Urinary bladder (tissue), 4 donors: ENCODE results near the gene COG1. TPM values are rescaled to one million over a fixed set of nuclear protein-coding genes. Genes with fewer than 3 reads are reported as not detected.

ENCODE experiments used
- DNase-seq: peaks from one replicate; pipeline ENCODE4 v3.0.0-alpha.2; 2015; ENCODE audit errors: extremely low spot score
- H3K27ac ChIP-seq: one replicate; pipeline ENCODE4 v1.5.1; 2013; ENCODE audit warnings: low read depth, mild to moderate bottlenecking, moderate library complexity
- H3K36me3 ChIP-seq: one replicate; pipeline ENCODE4 v1.6.1; 2013; ENCODE audit warnings: mild to moderate bottlenecking, moderate library complexity; ENCODE audit not compliant: insufficient read depth
- H3K4me1 ChIP-seq: one replicate; pipeline ENCODE4 v1.6.1; 2013; ENCODE audit warnings: mild to moderate bottlenecking, moderate library complexity; ENCODE audit not compliant: insufficient read depth
- H3K4me3 ChIP-seq: one replicate; pipeline ENCODE4 v1.5.1; 2013; ENCODE audit warnings: low read depth, low read length
- WGBS: extraction: QIAGEN DNeasy Blood & Tissue Kit; methylation state at CpG from one replicate; pipeline ENCODE4 v1.1.7; 2013; 5-methylcytosine and 5-hydroxymethylcytosine counted together
- polyA plus RNA-seq: library from polyadenylated mRNA; stranded (reverse); fragments of 200-250 nt; gene quantifications from one replicate; pipeline ENCODE4 v1.2.3, GENCODE V29; 2013
- total RNA-seq: library from RNA; depleted of rRNA; stranded (reverse); fragments of >200 nt; gene quantifications from one replicate; pipeline ENCODE4 v1.2.3, GENCODE V29; 2014
- donor health status: healthy with polysubstance abuse.
- donor health status: healthy.

The COG1 gene
- total and polyA plus RNA-seq, 2 donors: 19.1 to 27.0 TPM

DNA sequence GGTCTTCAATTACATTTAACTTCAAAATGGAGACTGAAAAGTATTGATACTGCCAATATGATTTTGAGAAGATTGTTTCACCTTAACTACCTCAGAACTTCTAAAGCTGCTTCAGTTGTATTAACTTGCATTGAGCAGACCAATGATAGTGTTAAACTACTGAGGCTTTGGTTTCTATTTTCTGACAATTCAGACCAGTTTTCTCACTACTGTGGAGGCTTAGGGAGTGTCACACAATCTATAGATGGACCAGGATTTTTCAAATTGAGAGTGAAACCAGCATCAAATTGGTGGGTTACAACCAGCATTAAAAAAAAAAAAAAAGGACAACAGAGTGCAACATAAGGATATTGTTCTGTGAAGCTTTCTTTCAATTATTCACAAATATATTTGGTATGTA lies 21.2 kb downstream of the COG1 start:
- H3K36me3 ChIP-seq: no peaks in the 10 kb centered on the region
- H3K4me1 ChIP-seq: no peaks in the 10 kb centered on the region
- H3K4me3 ChIP-seq: no peak overlapping the region
- H3K27ac ChIP-seq: no peak overlapping the region
- DNase-seq: no peak

DNA sequence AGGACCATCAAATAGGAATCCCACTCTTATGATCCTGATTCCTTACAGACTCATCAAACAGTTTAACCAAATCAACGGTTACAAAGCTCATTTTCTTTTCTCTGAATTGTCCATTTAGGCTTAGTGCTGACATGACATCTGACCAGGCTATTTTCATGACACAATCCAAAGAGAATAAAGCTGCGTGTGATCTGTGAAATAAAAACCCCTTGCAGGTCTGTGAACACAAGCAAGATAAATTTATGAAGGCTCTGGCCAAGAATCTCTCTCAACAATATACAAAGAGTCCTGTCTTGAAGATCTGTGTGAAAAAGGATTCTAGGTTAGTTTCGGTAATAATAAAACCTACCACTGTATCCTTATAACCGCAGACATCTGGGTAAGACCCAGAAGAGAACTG lies 22.0 kb downstream of the COG1 start:
- no peaks in the 10 kb centered on the region for H3K36me3 ChIP-seq
- 67% methylated on average over 4 of the region's 4 CpGs for WGBS
- H3K27ac ChIP-seq: no peak overlapping the region
- no peak for DNase-seq
- no peaks in the 10 kb centered on the region for H3K4me1 ChIP-seq
- no peak overlapping the region for H3K4me3 ChIP-seq

DNA sequence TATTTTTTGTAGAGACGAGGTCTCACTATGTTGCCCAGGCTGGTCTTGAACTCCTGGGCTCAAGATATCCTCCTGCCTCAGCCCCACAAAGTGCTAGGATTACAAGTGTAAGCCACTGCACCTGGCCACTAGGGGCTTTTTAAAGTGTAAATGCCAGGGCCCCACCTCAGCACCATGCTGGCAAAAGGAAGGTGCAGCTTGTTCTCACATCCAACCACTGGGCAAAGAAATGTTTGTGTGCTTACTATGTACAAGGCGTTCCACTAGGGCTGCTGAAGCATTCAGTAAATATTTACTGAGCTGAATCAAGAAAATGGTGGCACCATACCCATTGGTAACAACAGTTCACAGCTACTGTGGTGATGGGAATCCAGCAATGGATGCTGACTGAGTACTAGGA lies 22.6 kb downstream of the COG1 start:
- WGBS: 94% methylated on average over 2 of the region's 2 CpGs
- Histone ChIP-seq H3K27ac (no peak overlapping the region), H3K4me3 (no peak overlapping the region), H3K4me1 (no peaks in the 10 kb centered on the region), H3K36me3 (no peaks in the 10 kb centered on the region)
- DNase-seq: no peak

DNA sequence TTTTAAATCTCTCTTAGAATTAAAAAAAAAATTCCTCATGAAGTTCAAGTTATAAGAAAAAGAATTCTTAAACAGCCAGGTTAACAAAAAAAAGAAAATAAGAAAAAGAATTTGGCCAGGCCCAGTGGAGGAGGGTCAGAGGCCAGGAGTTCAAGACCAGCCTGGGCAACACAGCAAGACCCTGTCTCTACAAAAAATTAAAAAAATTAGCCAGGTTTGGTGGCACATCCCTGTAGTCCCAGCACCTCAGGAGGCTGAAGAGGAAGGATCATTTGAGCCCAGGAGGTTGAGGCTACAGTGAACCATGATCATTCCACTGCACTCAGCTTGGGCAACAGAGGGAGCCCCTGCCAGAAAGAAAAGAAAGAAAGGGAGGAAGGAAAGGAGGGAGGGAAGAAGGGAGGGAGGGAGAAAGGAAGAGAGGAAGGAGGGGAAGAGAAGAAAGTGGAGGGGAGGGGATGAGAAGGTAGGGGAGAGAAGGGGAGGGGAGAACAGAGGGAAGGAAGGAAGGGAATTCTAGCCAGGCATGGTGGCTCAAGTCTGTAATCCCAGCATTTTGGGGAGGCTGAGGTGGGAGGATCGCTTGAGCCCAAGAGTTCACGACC lies 30.9 kb downstream of the COG1 start:
- H3K4me3 ChIP-seq: no peak overlapping the region
- no peak overlapping the region for H3K27ac ChIP-seq
- 93% methylated on average over 2 of the region's 2 CpGs for WGBS
- H3K36me3 ChIP-seq: no peaks in the 10 kb centered on the region
- no peak for DNase-seq
- H3K4me1 ChIP-seq: peaks cover 1% of the 10 kb centered on the region

DNA sequence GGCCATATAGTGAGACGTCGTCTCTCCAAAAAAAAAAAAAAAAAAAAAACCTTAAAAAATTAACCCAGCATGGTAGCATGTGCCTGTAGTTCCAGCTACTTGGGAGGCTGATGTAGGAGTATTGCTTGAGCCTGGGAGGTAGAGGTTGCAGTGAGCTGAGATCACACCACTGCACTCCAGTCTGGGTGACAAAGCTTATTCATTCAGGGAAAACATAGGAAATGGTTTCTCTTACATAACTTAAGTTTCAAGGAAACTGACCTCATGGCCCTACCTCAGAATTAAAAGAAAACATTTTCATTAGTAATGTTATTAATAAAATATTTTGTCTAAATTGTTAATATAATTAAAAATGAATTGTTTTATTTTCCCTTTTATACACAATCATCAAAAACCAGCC lies 31.4 kb downstream of the COG1 start:
- no peaks in the 10 kb centered on the region for H3K36me3 ChIP-seq
- no peak overlapping the region for H3K27ac ChIP-seq
- 93% methylated on average over 2 of the region's 2 CpGs for WGBS
- no peak for DNase-seq
- H3K4me3 ChIP-seq: no peak overlapping the region
- H3K4me1 ChIP-seq: peaks cover 1% of the 10 kb centered on the region

DNA sequence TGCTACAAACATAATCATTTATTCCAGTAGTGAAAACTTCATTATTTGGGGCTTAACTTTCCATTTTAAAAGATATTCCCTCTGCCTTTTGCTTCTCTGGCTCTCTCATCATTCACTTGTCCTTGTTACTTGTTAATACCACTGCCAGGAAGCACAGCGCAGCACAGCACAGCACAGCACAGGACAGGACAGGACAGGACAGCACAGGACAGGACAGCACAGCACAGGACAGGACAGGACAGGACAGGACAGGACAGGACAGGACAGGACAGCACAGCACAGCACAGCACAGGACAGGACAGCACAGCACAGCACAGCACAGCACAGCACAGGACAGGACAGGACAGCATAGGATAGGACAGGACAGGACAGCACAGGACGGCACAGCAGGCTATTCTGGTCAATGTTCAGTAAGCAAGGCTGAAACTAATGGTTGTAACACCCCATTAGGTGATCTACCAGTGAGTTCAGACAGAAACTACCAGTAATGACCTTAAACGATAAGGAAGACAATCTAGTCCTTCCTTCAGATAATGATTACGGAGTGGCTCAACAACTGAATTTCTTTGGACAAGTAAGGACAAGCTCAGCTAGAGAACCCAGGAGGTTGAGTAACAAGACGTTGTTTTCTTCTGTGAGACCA lies 31.9 kb downstream of the COG1 start:
- Histone ChIP-seq H3K4me1 (peaks cover 1% of the 10 kb centered on the region), H3K36me3 (no peaks in the 10 kb centered on the region), H3K27ac (no peak overlapping the region), H3K4me3 (no peak overlapping the region)
- no peak for DNase-seq
- WGBS: 87% methylated on average over 5 of the region's 5 CpGs

DNA sequence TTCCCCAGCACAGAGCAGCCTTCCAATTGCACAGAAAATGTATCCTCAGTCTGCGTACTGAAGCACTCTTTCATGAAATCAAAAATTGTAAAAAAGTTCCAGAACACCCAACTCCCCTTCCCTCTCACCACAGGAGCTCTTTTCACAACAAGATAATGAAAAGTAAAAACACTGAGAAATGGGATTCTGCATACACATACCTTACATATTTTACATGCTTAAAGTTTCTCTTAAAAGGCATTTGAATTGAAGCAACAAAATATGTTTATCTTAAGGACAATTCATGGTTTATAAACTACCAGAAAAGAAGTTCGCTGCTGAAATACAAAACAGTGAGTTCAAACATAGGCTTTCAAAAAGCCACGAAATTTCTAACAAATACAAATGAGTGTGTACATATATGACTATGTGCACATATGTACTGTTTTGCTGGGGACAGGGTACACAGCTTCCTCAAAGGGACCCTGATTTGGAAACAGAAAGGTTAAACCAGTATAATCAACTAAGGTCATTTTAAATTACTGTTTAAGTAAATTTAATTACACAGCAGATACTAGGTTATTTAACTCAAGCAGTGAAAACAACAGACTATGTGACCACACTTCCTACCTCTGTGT lies 33.8 kb downstream of the COG1 start:
- no peak overlapping the region for H3K27ac ChIP-seq
- DNase-seq: no peak
- H3K36me3 ChIP-seq: no peaks in the 10 kb centered on the region
- H3K4me3 ChIP-seq: no peak overlapping the region
- WGBS: 44% methylated on average over 3 of the region's 3 CpGs
- H3K4me1 ChIP-seq: peaks cover 1% of the 10 kb centered on the region

DNA sequence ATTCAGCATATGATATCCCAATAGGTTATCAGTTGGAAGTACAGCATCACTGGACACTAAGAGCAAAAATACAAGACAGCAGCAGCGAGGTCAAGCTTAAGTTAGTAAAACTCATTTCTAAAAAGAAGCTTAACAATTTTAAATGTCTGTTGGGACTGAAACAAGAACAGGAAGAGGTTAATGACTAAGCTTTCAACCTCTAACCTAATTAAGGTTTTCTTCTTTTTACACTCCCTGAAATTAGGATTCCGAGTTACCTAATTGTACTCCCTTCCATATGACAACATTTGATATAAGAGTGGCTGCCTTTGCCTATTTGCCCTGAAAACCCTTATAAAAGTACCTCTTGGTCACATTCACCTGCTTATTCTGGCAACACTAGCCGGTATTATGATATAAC lies 34.5 kb downstream of the COG1 start:
- Histone ChIP-seq H3K4me1 (peaks cover 1% of the 10 kb centered on the region), H3K36me3 (no peaks in the 10 kb centered on the region), H3K27ac (no peak overlapping the region), H3K4me3 (no peak overlapping the region)
- WGBS: 72% methylated on average over 3 of the region's 3 CpGs
- no peak for DNase-seq

DNA sequence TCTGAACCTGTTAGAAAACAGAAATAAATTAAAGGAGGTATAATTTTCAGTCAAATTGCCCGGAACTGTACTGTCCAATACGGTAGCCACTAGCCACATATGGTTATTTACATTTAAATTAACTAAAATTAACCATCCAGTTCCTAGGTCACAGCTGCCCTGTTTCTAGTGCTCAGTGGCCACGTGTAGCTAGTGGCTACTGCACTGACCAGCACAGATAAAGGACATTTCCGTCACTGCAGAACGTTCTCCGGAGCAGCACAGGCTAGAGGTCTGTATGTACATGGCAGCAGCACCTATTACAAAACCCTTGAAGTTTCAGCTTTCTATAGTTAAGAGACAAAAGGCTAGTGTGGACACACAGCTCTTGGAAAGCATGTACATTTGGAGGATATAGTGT lies 35.1 kb downstream of the COG1 start:
- no peaks in the 10 kb centered on the region for H3K36me3 ChIP-seq
- DNase-seq: no peak
- H3K4me3 ChIP-seq: no peak overlapping the region
- 70% methylated on average over 6 of the region's 6 CpGs for WGBS
- no peak overlapping the region for H3K27ac ChIP-seq
- H3K4me1 ChIP-seq: peaks cover 1% of the 10 kb centered on the region

DNA sequence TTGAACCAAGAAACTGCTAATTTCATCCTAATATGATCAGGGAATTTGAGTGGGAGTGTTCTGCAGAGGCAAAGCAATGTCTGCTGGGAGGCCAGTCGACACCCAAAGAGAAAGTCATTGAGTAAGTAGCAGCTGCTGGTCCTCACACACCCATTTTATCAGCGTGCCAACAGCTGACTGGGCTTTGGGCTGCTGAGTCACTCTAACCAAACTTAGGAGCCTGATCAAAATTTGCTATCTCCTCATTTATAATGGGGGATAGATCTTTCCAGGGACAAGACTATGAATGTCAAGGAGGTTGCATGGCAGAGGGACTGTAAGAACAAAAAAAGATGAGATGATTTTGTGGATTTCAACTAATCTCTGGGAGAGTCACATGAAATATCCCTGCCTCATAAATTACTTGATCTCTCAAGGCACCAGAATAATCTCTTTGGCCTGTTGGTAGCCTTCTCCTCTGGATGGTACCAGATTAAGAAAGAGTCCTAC lies 35.9 kb downstream of the COG1 start:
- no peak for DNase-seq
- H3K27ac ChIP-seq: no peak overlapping the region
- no peak overlapping the region for H3K4me3 ChIP-seq
- H3K4me1 ChIP-seq: peaks cover 1% of the 10 kb centered on the region
- no peaks in the 10 kb centered on the region for H3K36me3 ChIP-seq
- 5% methylated on average over 2 of the region's 2 CpGs for whole genome bisulfite sequencing

DNA sequence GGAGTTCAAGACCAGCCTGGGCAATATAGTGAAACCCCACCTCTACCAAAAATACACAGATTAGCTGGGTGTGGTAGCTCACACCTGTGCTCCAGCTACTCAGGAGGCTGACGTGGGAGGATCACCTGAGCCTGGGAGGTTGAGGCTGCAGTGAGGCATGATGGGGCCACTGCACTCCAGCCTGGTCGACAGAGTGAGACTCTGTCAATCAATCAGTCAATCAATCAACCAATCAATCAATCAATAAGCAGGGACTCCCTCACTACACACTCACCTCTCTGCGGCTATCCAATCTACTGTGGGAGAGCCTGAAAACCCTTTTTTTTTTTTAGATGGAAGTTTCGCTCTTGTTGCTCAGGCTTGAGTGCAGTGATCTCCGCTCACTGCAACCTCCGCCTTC lies 37.2 kb downstream of the COG1 start:
- WGBS: 94% methylated on average over 6 of the region's 6 CpGs
- no peak for DNase-seq
- Histone ChIP-seq H3K27ac (no peak overlapping the region), H3K4me3 (no peak overlapping the region), H3K4me1 (peaks cover 1% of the 10 kb centered on the region), H3K36me3 (no peaks in the 10 kb centered on the region)

DNA sequence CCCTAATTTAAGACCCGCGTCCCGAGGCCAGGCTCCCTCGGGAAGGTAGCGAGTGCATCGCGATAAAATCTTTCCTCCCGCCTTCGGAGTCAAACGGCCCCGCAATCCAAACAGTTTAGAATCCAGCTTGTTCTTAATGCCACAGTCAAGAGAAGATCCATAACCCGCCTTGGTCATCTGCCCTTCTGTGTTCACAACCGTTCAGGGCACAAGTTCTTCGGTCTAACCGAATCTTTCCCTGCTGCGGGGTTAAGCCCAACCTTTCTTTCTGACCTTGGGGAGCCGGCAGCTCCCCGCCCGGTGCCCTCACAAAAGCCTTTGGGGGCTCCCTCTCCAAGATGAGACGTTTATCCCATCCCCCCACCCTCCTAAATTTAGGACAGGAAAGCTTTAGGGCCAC lies 38.5 kb downstream of the COG1 start:
- H3K4me1 ChIP-seq: peaks cover 1% of the 10 kb centered on the region
- H3K36me3 ChIP-seq: no peaks in the 10 kb centered on the region
- peak overlapping the region; percentile 93 for H3K4me3 ChIP-seq
- no peak for DNase-seq
- WGBS: under 1% methylated on average over 20 of the region's 20 CpGs
- H3K27ac ChIP-seq: no peak overlapping the region

DNA sequence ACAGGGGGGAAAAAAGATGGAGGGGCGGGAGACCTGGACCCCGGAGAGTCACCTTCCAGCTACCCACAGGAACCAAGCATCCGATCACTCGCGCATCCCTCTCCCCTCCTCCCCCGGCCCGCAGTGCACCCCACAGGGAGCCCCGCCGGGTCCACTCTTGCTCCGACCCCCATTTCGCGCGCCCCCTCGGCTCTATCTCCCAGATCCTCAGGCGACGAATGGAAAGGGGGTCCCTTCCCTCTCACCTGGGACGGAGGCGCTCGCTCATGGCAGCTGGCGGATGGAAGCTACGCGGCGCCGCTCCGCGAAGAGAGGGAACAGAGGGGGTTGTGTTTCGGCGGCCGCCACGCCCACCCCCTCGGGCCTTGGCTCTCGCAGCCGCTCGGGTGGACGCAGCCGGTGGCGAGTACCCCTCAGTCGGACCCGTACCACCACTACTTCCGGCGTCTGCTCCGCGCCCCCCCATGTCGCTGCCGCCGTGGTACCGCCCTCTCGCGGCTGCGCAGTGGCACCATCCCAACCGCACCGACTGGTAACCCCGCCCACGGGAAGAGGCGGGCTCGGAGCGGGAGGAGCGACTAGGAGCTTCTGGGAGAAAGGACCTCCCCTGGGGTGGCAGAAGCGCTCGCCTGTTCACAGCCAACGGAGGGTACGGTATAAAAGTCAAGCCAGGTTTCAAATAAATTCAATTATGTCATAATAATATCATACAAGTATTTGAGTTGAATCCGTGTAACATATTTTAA lies 39.2 kb downstream of the COG1 start:
- H3K27ac ChIP-seq: peak overlapping the region; percentile 62
- peaks cover 1% of the 10 kb centered on the region for H3K36me3 ChIP-seq
- under 1% methylated on average over 63 of the region's 63 CpGs for WGBS
- peak overlapping the region; percentile 93 for H3K4me3 ChIP-seq
- DNase-seq: peak; percentile 88
- H3K4me1 ChIP-seq: peaks cover 1% of the 10 kb centered on the region
